Neutrophil (primary cell): Measurements from ENCODE around the gene UROC1.

Experiments used
- H3K27ac ChIP-seq: fragments of 200-600 bp; sonication (generic); 2 replicates; pipeline ENCODE4 v1.5.1; 2016; ENCODE audit warnings: mild to moderate bottlenecking, moderate library complexity
- H3K27me3 ChIP-seq: fragments of 200-600 bp; sonication (generic); 2 replicates; pipeline ENCODE4 v1.6.0; 2016; ENCODE audit warnings: mild to moderate bottlenecking
- H3K36me3 ChIP-seq: fragments of 200-600 bp; sonication (generic); 2 replicates; pipeline ENCODE4 v1.5.1; 2017
- H3K4me1 ChIP-seq, 2 experiments: fragments of 200-600 bp in 1 of 2; sonication (generic) in 1 of 2; 1 replicate in 1 of 2; 2 replicates in 1 of 2; pipeline versions ENCODE4 v1.5.1 to v1.6.1; 2013 to 2016; ENCODE audit warnings: low read depth in 1 of 2, low read length in 1 of 2, mild to moderate bottlenecking in 1 of 2, moderate library complexity in 1 of 2; ENCODE audit not compliant: control insufficient read depth in 1 of 2, insufficient read depth in 1 of 2
- H3K4me3 ChIP-seq, 2 experiments: fragments of 200-600 bp in 1 of 2; sonication (generic) in 1 of 2; 1 replicate in 1 of 2; 2 replicates in 1 of 2; pipeline ENCODE4 v1.5.1; 2013 to 2016; ENCODE audit warnings: low read depth in 1 of 2, low read length in 1 of 2, mild to moderate bottlenecking in 1 of 2, moderate library complexity in 1 of 2
- H3K9me3 ChIP-seq: fragments of 200-600 bp; sonication (generic); 2 replicates; pipeline ENCODE4 v1.5.1; 2016
- CTCF ChIP-seq: fragments of 200-600 bp; sonication (generic); IDR thresholded peaks from 2 replicates; pipeline ENCODE4 v1.5.1; 2016; ENCODE audit warnings: antibody characterized with exemption

Gene UROC1

GRCh38 chr3:126527455-126528211, 10.1 kb upstream of the UROC1 start:
- Histone ChIP-seq H3K9me3 (no peaks in the 10 kb centered on the region), H3K27me3 (peaks cover 22% of the 10 kb centered on the region), H3K36me3 (no peaks in the 10 kb centered on the region), H3K4me1 (peaks cover 80 to 89% of the 10 kb centered on the region in 2 experiments), H3K4me3 (peak overlapping the region; percentile 31 to 54), H3K27ac (peak overlapping the region; percentile 93)
- TF ChIP-seq CTCF: no peak

GRCh38 chr3:126527006-126527405, 9.4 kb upstream of the UROC1 start:
- no peaks in the 10 kb centered on the region for H3K9me3 ChIP-seq
- H3K27ac ChIP-seq: peak overlapping the region; percentile 93
- H3K36me3 ChIP-seq: no peaks in the 10 kb centered on the region
- no peak overlapping the region for H3K4me3 ChIP-seq
- TF ChIP-seq CTCF: no peak
- peaks cover 83 to 95% of the 10 kb centered on the region in 2 experiments for H3K4me1 ChIP-seq
- H3K27me3 ChIP-seq: peaks cover 24% of the 10 kb centered on the region

- Histone ChIP-seq H3K4me3 (no peak overlapping the region), H3K27ac (no peak overlapping the region), H3K36me3 (no peaks in the 10 kb centered on the region), H3K27me3 (peaks cover 24% of the 10 kb centered on the region), H3K9me3 (no peaks in the 10 kb centered on the region), H3K4me1 (peaks cover 81 to 95% of the 10 kb centered on the region in 2 experiments)
- no peak for TF ChIP-seq CTCF
These were observed 9.1 kb upstream of the UROC1 start for GRCh38 chr3:126526668-126527005.

- peaks cover 24% of the 10 kb centered on the region for H3K27me3 ChIP-seq
- no peak for TF ChIP-seq CTCF
These were observed 8.5 kb upstream of the UROC1 start for GRCh38 chr3:126525853-126526667.

GRCh38 chr3:126525091-126525852, 7.7 kb upstream of the UROC1 start:
- H3K27ac ChIP-seq: no peak overlapping the region
- H3K9me3 ChIP-seq: no peaks in the 10 kb centered on the region
- no peak for TF ChIP-seq CTCF
- peaks cover 24% of the 10 kb centered on the region for H3K27me3 ChIP-seq
- H3K4me3 ChIP-seq: peak overlapping the region; percentile 74 to 82
- peaks cover 67 to 81% of the 10 kb centered on the region in 2 experiments for H3K4me1 ChIP-seq
- no peaks in the 10 kb centered on the region for H3K36me3 ChIP-seq

More at GRCh38 chr3:126525853-126526667, 8.5 kb upstream of the UROC1 start:
- peaks cover 75 to 89% of the 10 kb centered on the region in 2 experiments for H3K4me1 ChIP-seq
- no peak overlapping the region for H3K4me3 ChIP-seq
- H3K36me3 ChIP-seq: no peaks in the 10 kb centered on the region
- H3K27ac ChIP-seq: no peak overlapping the region
- no peaks in the 10 kb centered on the region for H3K9me3 ChIP-seq
